ENCODE data around the gene SMAD3.

Gene SMAD3

DNA sequence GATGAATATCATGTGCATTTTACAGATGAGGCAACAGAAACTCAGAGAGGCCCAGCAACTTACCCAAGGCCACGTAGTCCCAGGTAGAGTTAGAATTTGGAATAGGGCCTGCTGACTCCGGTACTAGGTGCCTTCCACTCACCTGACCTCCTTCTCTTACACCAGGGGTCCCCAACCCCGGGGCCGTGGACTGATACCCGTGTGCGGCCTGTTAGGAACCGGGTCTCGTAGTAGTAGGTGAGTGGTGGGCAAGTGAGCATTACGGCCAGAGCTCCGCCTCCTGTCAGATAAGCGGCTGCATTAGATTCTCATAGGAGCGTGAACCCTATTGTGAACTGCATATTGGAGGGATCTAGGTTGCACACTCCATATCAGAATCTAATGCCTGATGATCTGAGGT is 64.8 kb downstream of the SMAD3 start:
- H3K4me2 ChIP-seq (ENCODE audit: insufficient read depth, low read length) = no peak overlapping the region
- ATAC-seq (ENCODE audit: insufficient read depth, low read depth) = no peak
- H4K20me1 ChIP-seq (ENCODE audit: insufficient read depth, low read length) = no peaks in the 10 kb centered on the region

GRCh38 chr15:67130673-67131601 is 65.5 kb downstream of the SMAD3 start:
- no peak overlapping the region for H3K4me3 ChIP-seq (ENCODE audit: low read depth in 1 of 2, low read length in 2 of 2)
- H3K79me2 ChIP-seq (ENCODE audit: insufficient read depth, low read length) = no peaks in the 10 kb centered on the region
- H3K9ac ChIP-seq (ENCODE audit: low read depth, low read length) = no peak overlapping the region
- H3K9me3 ChIP-seq (ENCODE audit: insufficient read depth, low read length, severe bottlenecking) = no peaks in the 10 kb centered on the region
- no peak for ATAC-seq (ENCODE audit: insufficient read depth, low read depth)
- no peak overlapping the region for H2AFZ ChIP-seq (ENCODE audit: low read depth, low read length)
- H3K36me3 ChIP-seq (ENCODE audit: insufficient read depth, low read length) = no peaks in the 10 kb centered on the region
- H3K4me2 ChIP-seq (ENCODE audit: insufficient read depth, low read length) = no peak overlapping the region
- DNase-seq = no peak
- H3K27ac ChIP-seq (ENCODE audit: low read length) = no peak overlapping the region
- H3K27me3 ChIP-seq (ENCODE audit: insufficient read depth, low read length, poor library complexity) = peaks cover 10% of the 10 kb centered on the region
- H3K4me1 ChIP-seq (ENCODE audit: insufficient read depth, low read length) = no peaks in the 10 kb centered on the region
- H4K20me1 ChIP-seq (ENCODE audit: insufficient read depth, low read length) = no peaks in the 10 kb centered on the region
- no peak for TF ChIP-seq EZH2 (IDR thresholded peaks at IDR 0.05; ENCODE audit: borderline replicate concordance, low read depth, low read length, severe bottlenecking)
- TF ChIP-seq, protein P1, sequence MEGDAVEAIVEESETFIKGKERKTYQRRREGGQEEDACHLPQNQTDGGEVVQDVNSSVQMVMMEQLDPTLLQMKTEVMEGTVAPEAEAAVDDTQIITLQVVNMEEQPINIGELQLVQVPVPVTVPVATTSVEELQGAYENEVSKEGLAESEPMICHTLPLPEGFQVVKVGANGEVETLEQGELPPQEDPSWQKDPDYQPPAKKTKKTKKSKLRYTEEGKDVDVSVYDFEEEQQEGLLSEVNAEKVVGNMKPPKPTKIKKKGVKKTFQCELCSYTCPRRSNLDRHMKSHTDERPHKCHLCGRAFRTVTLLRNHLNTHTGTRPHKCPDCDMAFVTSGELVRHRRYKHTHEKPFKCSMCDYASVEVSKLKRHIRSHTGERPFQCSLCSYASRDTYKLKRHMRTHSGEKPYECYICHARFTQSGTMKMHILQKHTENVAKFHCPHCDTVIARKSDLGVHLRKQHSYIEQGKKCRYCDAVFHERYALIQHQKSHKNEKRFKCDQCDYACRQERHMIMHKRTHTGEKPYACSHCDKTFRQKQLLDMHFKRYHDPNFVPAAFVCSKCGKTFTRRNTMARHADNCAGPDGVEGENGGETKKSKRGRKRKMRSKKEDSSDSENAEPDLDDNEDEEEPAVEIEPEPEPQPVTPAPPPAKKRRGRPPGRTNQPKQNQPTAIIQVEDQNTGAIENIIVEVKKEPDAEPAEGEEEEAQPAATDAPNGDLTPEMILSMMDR (IDR thresholded peaks at IDR 0.05; ENCODE audit: borderline replicate concordance, extremely low read depth, low read length, poor library complexity, severe bottlenecking) = no peak

More for the DNA sequence above, 64.8 kb downstream of the SMAD3 start:
- Histone ChIP-seq H3K27ac (ENCODE audit: low read length) (no peak overlapping the region), H3K4me1 (ENCODE audit: insufficient read depth, low read length) (no peaks in the 10 kb centered on the region), H2AFZ (ENCODE audit: low read depth, low read length) (no peak overlapping the region), H3K36me3 (ENCODE audit: insufficient read depth, low read length) (no peaks in the 10 kb centered on the region), H3K79me2 (ENCODE audit: insufficient read depth, low read length) (no peaks in the 10 kb centered on the region), H3K4me3 (ENCODE audit: low read depth in 1 of 2, low read length in 2 of 2) (no peak overlapping the region), H3K9ac (ENCODE audit: low read depth, low read length) (no peak overlapping the region), H3K9me3 (ENCODE audit: insufficient read depth, low read length, severe bottlenecking) (no peaks in the 10 kb centered on the region), H3K27me3 (ENCODE audit: insufficient read depth, low read length, poor library complexity) (peaks cover 10% of the 10 kb centered on the region)
- TF ChIP-seq, protein P1 (IDR thresholded peaks at IDR 0.05; ENCODE audit: borderline replicate concordance, extremely low read depth, low read length, poor library complexity, severe bottlenecking) = no peak
- no peak for TF ChIP-seq EZH2 (IDR thresholded peaks at IDR 0.05; ENCODE audit: borderline replicate concordance, low read depth, low read length, severe bottlenecking)
- no peak for DNase-seq

DNA sequence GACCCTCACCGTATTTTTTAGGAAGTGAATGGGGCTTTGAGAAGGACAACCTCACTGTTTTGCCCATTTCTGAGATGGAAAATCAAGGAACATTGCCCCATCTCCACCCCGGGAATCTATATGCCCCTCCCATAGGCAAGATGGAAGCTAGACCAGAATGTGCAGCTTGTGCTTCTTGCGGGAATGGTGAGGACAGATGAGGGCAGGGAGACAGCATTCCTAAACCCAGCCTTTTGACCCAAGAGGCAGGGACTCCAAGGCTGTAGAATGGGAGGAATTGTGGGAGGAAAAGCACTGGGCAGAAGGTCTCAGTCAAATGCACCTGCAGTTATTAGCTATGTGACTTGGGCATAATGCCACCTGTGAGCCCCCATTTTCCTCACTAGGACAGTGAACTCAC is 66.9 kb downstream of the SMAD3 start:
- Histone ChIP-seq H3K79me2 (ENCODE audit: insufficient read depth, low read length) (no peaks in the 10 kb centered on the region), H4K20me1 (ENCODE audit: insufficient read depth, low read length) (no peaks in the 10 kb centered on the region), H3K4me2 (ENCODE audit: insufficient read depth, low read length) (no peak overlapping the region), H2AFZ (ENCODE audit: low read depth, low read length) (no peak overlapping the region), H3K9ac (ENCODE audit: low read depth, low read length) (no peak overlapping the region), H3K4me1 (ENCODE audit: insufficient read depth, low read length) (no peaks in the 10 kb centered on the region), H3K27me3 (ENCODE audit: insufficient read depth, low read length, poor library complexity) (peaks cover 10% of the 10 kb centered on the region), H3K9me3 (ENCODE audit: insufficient read depth, low read length, severe bottlenecking) (no peaks in the 10 kb centered on the region), H3K4me3 (ENCODE audit: low read depth in 1 of 2, low read length in 2 of 2) (no peak overlapping the region), H3K27ac (ENCODE audit: low read length) (no peak overlapping the region), H3K36me3 (ENCODE audit: insufficient read depth, low read length) (no peaks in the 10 kb centered on the region)
- DNase-seq (no peak), ATAC-seq (ENCODE audit: insufficient read depth, low read depth) (no peak)
- TF ChIP-seq, protein P1 (IDR thresholded peaks at IDR 0.05; ENCODE audit: borderline replicate concordance, extremely low read depth, low read length, poor library complexity, severe bottlenecking) = no peak
- TF ChIP-seq EZH2 (IDR thresholded peaks at IDR 0.05; ENCODE audit: borderline replicate concordance, low read depth, low read length, severe bottlenecking) = no peak
